ENCODE results near the gene DIP2C. TPM values are rescaled to one million over a fixed set of nuclear protein-coding genes. Genes with fewer than 3 reads are reported as not detected.

DIP2C gene
- total RNA-seq = 1 to 10 TPM; 2.0 to 2.3 TPM

GRCh38 chr10:689452-690371 is at the start of gene DIP2C:
DIP2C (minus strand) TSS chr10:689668; CDS start chr10:689578, 90 bp downstream.
- Mint-ChIP-seq H3K27ac (no peak within 1 kb of the TSS), H3K9me3 (no peaks in the 10 kb centered on the region), H3K4me3 (peak within 1 kb of the TSS; percentile 38), H3K36me3 (ENCODE audit: low read depth) (no peaks in the 10 kb centered on the region), H3K4me1 (peaks cover 2% of the 10 kb centered on the region), H3K27me3 (peaks cover 45% of the 10 kb centered on the region)
- ChIA-PET CTCF (no interaction called here), POLR2A (no interaction called here)
- DNase-seq = no peak

GRCh38 chr10:734481-734880 is 45.0 kb upstream of the DIP2C start:
- no peak for DNase-seq
- peaks cover 7% of the 10 kb centered on the region for H3K9me3 Mint-ChIP-seq
- POLR2A ChIA-PET = no interaction called here
- H3K4me3 Mint-ChIP-seq = no peak overlapping the region
- CTCF ChIA-PET = interaction anchor here (0.9 kb wide), 1 partner anchor 95 kb away, joined by 3 read pairs; no protein-coding TSS in a partner anchor
- peaks cover 3% of the 10 kb centered on the region for H3K27me3 Mint-ChIP-seq
- no peak overlapping the region for H3K27ac Mint-ChIP-seq
- no peaks in the 10 kb centered on the region for H3K4me1 Mint-ChIP-seq
- H3K36me3 Mint-ChIP-seq (ENCODE audit: low read depth) = peaks cover 2% of the 10 kb centered on the region

GRCh38 chr10:733086-733485 is 43.6 kb upstream of the DIP2C start:
- Mint-ChIP-seq H3K9me3 (peaks cover 4% of the 10 kb centered on the region), H3K4me3 (no peak overlapping the region), H3K27me3 (peaks cover 3% of the 10 kb centered on the region), H3K27ac (no peak overlapping the region), H3K36me3 (ENCODE audit: low read depth) (peaks cover 2% of the 10 kb centered on the region), H3K4me1 (no peaks in the 10 kb centered on the region)
- POLR2A ChIA-PET = no interaction called here
- CTCF ChIA-PET = no interaction called here
- DNase-seq = no peak

GRCh38 chr10:729213-729612 is 39.7 kb upstream of the DIP2C start:
- Mint-ChIP-seq H3K36me3 (ENCODE audit: low read depth) (no peaks in the 10 kb centered on the region), H3K4me3 (no peak overlapping the region), H3K9me3 (peaks cover 3% of the 10 kb centered on the region), H3K4me1 (no peaks in the 10 kb centered on the region), H3K27ac (no peak overlapping the region), H3K27me3 (peaks cover 3% of the 10 kb centered on the region)
- CTCF ChIA-PET = no interaction called here
- no peak for DNase-seq
- POLR2A ChIA-PET = no interaction called here

GRCh38 chr10:728603-729002 is 39.1 kb upstream of the DIP2C start:
- peaks cover 3% of the 10 kb centered on the region for H3K27me3 Mint-ChIP-seq
- no peak for DNase-seq

GRCh38 chr10:727162-727790 is 37.8 kb upstream of the DIP2C start:
- POLR2A ChIA-PET = no interaction called here
- no peak for DNase-seq
- H3K9me3 Mint-ChIP-seq = peaks cover 6% of the 10 kb centered on the region
- H3K27me3 Mint-ChIP-seq = no peaks in the 10 kb centered on the region
- CTCF ChIA-PET = no interaction called here
- H3K4me3 Mint-ChIP-seq = no peak overlapping the region
- H3K27ac Mint-ChIP-seq = no peak overlapping the region
- H3K36me3 Mint-ChIP-seq (ENCODE audit: low read depth) = no peaks in the 10 kb centered on the region
- no peaks in the 10 kb centered on the region for H3K4me1 Mint-ChIP-seq

More at GRCh38 chr10:728603-729002, 39.1 kb upstream of the DIP2C start:
- Mint-ChIP-seq H3K27ac (no peak overlapping the region), H3K9me3 (peaks cover 3% of the 10 kb centered on the region), H3K4me1 (no peaks in the 10 kb centered on the region), H3K36me3 (ENCODE audit: low read depth) (no peaks in the 10 kb centered on the region), H3K4me3 (no peak overlapping the region)
- POLR2A ChIA-PET = no interaction called here
- CTCF ChIA-PET = no interaction called here

GRCh38 chr10:725786-726185 is 36.3 kb upstream of the DIP2C start:
- CTCF ChIA-PET = no interaction called here
- Mint-ChIP-seq H3K27ac (no peak overlapping the region), H3K36me3 (ENCODE audit: low read depth) (no peaks in the 10 kb centered on the region), H3K4me1 (no peaks in the 10 kb centered on the region), H3K27me3 (no peaks in the 10 kb centered on the region), H3K4me3 (no peak overlapping the region), H3K9me3 (peaks cover 6% of the 10 kb centered on the region)
- POLR2A ChIA-PET = no interaction called here
- DNase-seq = no peak

GRCh38 chr10:725302-725701 is 35.8 kb upstream of the DIP2C start:
- Mint-ChIP-seq H3K4me1 (no peaks in the 10 kb centered on the region), H3K27ac (no peak overlapping the region)

GRCh38 chr10:723973-724372 is 34.5 kb upstream of the DIP2C start:
- CTCF ChIA-PET = no interaction called here
- Mint-ChIP-seq H3K4me1 (no peaks in the 10 kb centered on the region), H3K27me3 (no peaks in the 10 kb centered on the region), H3K27ac (no peak overlapping the region), H3K36me3 (ENCODE audit: low read depth) (no peaks in the 10 kb centered on the region), H3K9me3 (peaks cover 6% of the 10 kb centered on the region), H3K4me3 (no peak overlapping the region)
- no peak for DNase-seq
- POLR2A ChIA-PET = no interaction called here

More at GRCh38 chr10:725302-725701, 35.8 kb upstream of the DIP2C start:
- no peak for DNase-seq
- Mint-ChIP-seq H3K36me3 (ENCODE audit: low read depth) (no peaks in the 10 kb centered on the region), H3K9me3 (peaks cover 6% of the 10 kb centered on the region), H3K27me3 (no peaks in the 10 kb centered on the region), H3K4me3 (no peak overlapping the region)
- POLR2A ChIA-PET = no interaction called here
- CTCF ChIA-PET = no interaction called here

- Mint-ChIP-seq H3K36me3 (ENCODE audit: low read depth) (no peaks in the 10 kb centered on the region), H3K4me1 (no peaks in the 10 kb centered on the region), H3K9me3 (peaks cover 6% of the 10 kb centered on the region), H3K4me3 (no peak overlapping the region), H3K27ac (no peak overlapping the region), H3K27me3 (no peaks in the 10 kb centered on the region)
- CTCF ChIA-PET = interaction anchor here (0.5 kb wide), 1 partner anchor 18 kb away, joined by 4 read pairs; no protein-coding TSS in a partner anchor
- POLR2A ChIA-PET = no interaction called here
- no peak for DNase-seq
Observed at GRCh38 chr10:722281-723060, 33.0 kb upstream of the DIP2C start.

GRCh38 chr10:718143-718700 is 28.8 kb upstream of the DIP2C start:
- H3K27ac Mint-ChIP-seq = no peak overlapping the region
- H3K27me3 Mint-ChIP-seq = no peaks in the 10 kb centered on the region
- H3K36me3 Mint-ChIP-seq (ENCODE audit: low read depth) = peaks cover 3% of the 10 kb centered on the region
- H3K4me3 Mint-ChIP-seq = no peak overlapping the region
- DNase-seq = no peak
- POLR2A ChIA-PET = no interaction called here
- H3K4me1 Mint-ChIP-seq = no peaks in the 10 kb centered on the region
- CTCF ChIA-PET = no interaction called here
- H3K9me3 Mint-ChIP-seq = peaks cover 16% of the 10 kb centered on the region

GRCh38 chr10:717458-717857 is 28.0 kb upstream of the DIP2C start:
- ChIA-PET CTCF (no interaction called here), POLR2A (no interaction called here)
- H3K36me3 Mint-ChIP-seq (ENCODE audit: low read depth) = peaks cover 3% of the 10 kb centered on the region
- no peak overlapping the region for H3K4me3 Mint-ChIP-seq
- H3K27ac Mint-ChIP-seq = no peak overlapping the region
- no peaks in the 10 kb centered on the region for H3K27me3 Mint-ChIP-seq
- DNase-seq = no peak
- H3K4me1 Mint-ChIP-seq = no peaks in the 10 kb centered on the region
- H3K9me3 Mint-ChIP-seq = peaks cover 12% of the 10 kb centered on the region

- no peak for DNase-seq
- H3K27ac Mint-ChIP-seq = no peak overlapping the region
- CTCF ChIA-PET = interaction anchor here (0.7 kb wide), 1 partner anchor 481 kb away, joined by 3 read pairs; no protein-coding TSS in a partner anchor
- H3K27me3 Mint-ChIP-seq = no peaks in the 10 kb centered on the region
- no peak overlapping the region for H3K4me3 Mint-ChIP-seq
- peaks cover 12% of the 10 kb centered on the region for H3K9me3 Mint-ChIP-seq
- POLR2A ChIA-PET = no interaction called here
- H3K4me1 Mint-ChIP-seq = no peaks in the 10 kb centered on the region
- H3K36me3 Mint-ChIP-seq (ENCODE audit: low read depth) = peaks cover 3% of the 10 kb centered on the region
Observed at GRCh38 chr10:716821-717220, 27.4 kb upstream of the DIP2C start.

Data from activated CD4-positive, alpha-beta T cell treated with anti-CD3 and anti-CD28 coated beads, Interleukin-2, amount 10 ng/mL, durations not matched to agents 7 days and 5 days (primary cell).